ENCODE results near the gene AATK. TPM values are rescaled to one million over a fixed set of nuclear protein-coding genes. Genes with fewer than 3 reads are reported as not detected.

The AATK gene
- total RNA-seq, 2 donors from 2014 or later, result 3.3 to 4.3 TPM

DNA sequence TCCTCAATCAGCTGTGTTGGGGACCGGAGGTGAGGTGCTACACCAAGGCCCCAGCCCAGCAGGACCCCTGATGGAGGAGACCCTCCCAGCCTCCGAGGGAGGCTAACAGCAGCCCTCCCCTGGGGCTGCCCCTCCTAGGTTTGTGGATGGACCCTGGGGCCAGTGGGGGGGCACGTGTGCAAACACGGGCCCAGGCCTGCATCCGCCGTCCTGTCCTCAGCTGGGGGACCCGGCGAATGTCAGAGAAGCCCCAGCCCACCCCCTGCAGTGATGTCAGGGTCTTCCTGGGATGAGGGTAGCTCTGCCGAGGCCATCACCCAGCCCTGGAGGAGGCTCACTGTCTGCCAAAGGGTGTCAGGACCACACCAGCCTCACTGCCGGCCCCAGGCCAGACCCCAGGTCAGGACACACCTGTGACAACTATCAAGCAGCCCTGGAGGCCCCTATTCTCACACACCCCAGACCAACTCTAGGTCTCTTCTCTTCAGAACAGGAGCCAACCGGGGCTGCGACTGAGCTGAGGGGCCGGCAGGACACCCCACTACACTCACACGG, 30.0 kb upstream of the AATK start:
- no peak overlapping the region for H3K4me3 Mint-ChIP-seq
- Histone ChIP-seq H3K4me1 (ENCODE audit: control insufficient read depth, insufficient read depth, low read length) (no peaks in the 10 kb centered on the region), H3K9ac (ENCODE audit: extremely low read depth, low read length, poor library complexity, severe bottlenecking) (no peak overlapping the region), H3K36me3 (ENCODE audit: control insufficient read depth, insufficient read depth, low read length) (no peaks in the 10 kb centered on the region), H3K4me3 (ENCODE audit: low read length) (no peak overlapping the region), H3K27me3 (ENCODE audit: control insufficient read depth, insufficient read depth, low read length, poor library complexity, severe bottlenecking) (no peaks in the 10 kb centered on the region), H3K27ac (ENCODE audit: low read depth, low read length) (no peak overlapping the region), H3K9me3 (ENCODE audit: control insufficient read depth, low read length) (no peaks in the 10 kb centered on the region)
- H3K36me3 Mint-ChIP-seq (ENCODE audit: low read depth), result peaks cover 7% of the 10 kb centered on the region
- no peaks in the 10 kb centered on the region for H3K27me3 Mint-ChIP-seq (ENCODE audit: insufficient read depth)
- no peaks in the 10 kb centered on the region for H3K4me1 Mint-ChIP-seq
- no peaks in the 10 kb centered on the region for H3K9me3 Mint-ChIP-seq
- H3K27ac Mint-ChIP-seq, result no peak overlapping the region
- 94 to 95% methylated on average over 4 to 14 of the region's 14 CpGs for WGBS, 2 experiments (ENCODE audit: insufficient coverage in 1 of 2, insufficient read length in 1 of 2)
- no peak for DNase-seq
- TF ChIP-seq, protein P1, sequence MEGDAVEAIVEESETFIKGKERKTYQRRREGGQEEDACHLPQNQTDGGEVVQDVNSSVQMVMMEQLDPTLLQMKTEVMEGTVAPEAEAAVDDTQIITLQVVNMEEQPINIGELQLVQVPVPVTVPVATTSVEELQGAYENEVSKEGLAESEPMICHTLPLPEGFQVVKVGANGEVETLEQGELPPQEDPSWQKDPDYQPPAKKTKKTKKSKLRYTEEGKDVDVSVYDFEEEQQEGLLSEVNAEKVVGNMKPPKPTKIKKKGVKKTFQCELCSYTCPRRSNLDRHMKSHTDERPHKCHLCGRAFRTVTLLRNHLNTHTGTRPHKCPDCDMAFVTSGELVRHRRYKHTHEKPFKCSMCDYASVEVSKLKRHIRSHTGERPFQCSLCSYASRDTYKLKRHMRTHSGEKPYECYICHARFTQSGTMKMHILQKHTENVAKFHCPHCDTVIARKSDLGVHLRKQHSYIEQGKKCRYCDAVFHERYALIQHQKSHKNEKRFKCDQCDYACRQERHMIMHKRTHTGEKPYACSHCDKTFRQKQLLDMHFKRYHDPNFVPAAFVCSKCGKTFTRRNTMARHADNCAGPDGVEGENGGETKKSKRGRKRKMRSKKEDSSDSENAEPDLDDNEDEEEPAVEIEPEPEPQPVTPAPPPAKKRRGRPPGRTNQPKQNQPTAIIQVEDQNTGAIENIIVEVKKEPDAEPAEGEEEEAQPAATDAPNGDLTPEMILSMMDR (conservative IDR thresholded peaks at IDR 0.05), result no peak

DNA sequence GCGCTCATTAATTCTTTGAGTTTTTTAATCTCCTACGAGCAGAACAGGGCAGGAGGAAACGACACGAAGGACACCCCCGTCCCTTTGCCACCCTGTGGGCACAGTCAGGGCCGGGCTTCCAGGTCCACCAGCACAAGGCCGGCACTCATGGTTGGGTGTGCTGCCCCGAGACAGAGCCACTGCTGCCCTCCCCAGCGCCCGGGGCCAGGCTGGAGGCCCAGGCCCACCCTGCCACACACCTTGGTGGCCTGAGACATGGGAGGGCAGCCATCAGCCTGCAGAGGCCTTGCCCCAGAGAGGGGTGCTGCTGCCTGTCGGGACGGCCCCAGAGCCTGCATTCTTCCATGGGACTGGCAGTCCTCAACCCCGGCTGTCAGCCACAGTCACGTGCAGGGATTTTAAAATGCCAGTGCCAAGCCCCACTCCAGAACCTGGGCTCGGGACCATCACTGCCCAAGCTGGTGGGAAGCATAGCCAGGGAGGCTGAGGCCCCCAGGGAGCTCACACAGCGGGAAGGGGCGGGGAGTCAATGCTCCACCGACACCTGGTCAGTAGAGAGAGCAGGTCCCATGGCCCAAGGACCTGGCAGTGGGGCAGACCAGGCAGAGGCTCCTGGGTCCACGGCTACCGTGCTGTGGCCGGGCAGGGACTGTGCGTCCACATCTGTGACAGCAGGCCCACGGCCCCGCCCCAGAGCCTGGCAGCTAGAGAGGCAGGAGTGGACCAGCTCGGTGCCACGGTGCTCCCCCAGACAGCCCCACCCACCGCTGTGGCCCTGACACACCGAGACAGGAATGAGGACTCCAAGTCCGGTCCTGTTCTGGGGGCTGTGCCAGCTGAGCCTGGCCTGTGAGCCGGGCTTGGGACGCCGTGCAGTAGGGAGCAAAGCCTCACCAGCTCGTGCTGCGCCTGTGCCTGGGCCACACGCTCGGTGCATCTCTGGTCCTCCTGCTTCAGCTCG, 29.2 kb upstream of the AATK start:
- no peaks in the 10 kb centered on the region for H3K9me3 ChIP-seq (ENCODE audit: control insufficient read depth, low read length)

DNA sequence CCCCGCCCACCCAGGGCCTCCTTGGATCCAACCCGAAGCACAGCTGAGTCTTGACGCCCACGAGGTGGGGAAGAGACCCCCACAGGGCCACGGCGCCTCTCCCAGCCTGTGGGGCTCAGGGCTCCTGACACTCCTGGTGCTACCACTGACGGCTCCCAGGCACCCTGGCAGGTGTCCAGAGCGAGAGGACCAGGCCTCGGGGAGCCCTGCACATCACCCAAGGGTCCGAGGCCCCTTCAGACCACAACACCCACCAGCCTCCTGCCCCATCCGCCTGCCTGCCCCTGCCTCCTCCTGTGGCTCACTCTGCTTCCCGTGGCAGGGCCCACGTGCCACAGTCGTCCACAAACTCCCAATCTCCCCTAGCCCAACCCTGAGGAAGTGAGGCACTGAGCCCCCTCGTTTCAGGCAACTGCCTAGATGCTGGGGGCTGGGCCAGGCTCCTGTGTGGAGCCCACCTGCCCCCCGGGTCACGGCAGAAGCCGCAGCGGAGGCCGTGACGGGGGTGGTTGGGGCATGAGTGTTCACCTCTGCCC, 28.3 kb upstream of the AATK start:
- no peak overlapping the region for H3K9ac ChIP-seq (ENCODE audit: extremely low read depth, low read length, poor library complexity, severe bottlenecking)
- H3K9me3 ChIP-seq (ENCODE audit: control insufficient read depth, low read length), result no peaks in the 10 kb centered on the region
- no peaks in the 10 kb centered on the region for H3K4me1 ChIP-seq (ENCODE audit: control insufficient read depth, insufficient read depth, low read length)
- Mint-ChIP-seq H3K27ac (no peak overlapping the region), H3K27me3 (ENCODE audit: insufficient read depth) (no peaks in the 10 kb centered on the region), H3K4me1 (no peaks in the 10 kb centered on the region), H3K4me3 (no peak overlapping the region), H3K9me3 (no peaks in the 10 kb centered on the region), H3K36me3 (ENCODE audit: low read depth) (peaks cover 4% of the 10 kb centered on the region)
- TF ChIP-seq, protein P1 (conservative IDR thresholded peaks at IDR 0.05), result no peak
- H3K27me3 ChIP-seq (ENCODE audit: control insufficient read depth, insufficient read depth, low read length, poor library complexity, severe bottlenecking), result no peaks in the 10 kb centered on the region
- no peak overlapping the region for H3K27ac ChIP-seq (ENCODE audit: low read depth, low read length)
- 94% methylated on average over 14 to 21 of the region's 21 CpGs for WGBS, 2 experiments (ENCODE audit: insufficient coverage in 1 of 2, insufficient read length in 1 of 2)
- DNase-seq, result no peak
- H3K4me3 ChIP-seq (ENCODE audit: low read length), result no peak overlapping the region
- no peaks in the 10 kb centered on the region for H3K36me3 ChIP-seq (ENCODE audit: control insufficient read depth, insufficient read depth, low read length)

More for the DNA sequence above, 29.2 kb upstream of the AATK start:
- Mint-ChIP-seq H3K4me1 (no peaks in the 10 kb centered on the region), H3K27ac (no peak overlapping the region), H3K9me3 (no peaks in the 10 kb centered on the region), H3K4me3 (no peak overlapping the region), H3K36me3 (ENCODE audit: low read depth) (peaks cover 4% of the 10 kb centered on the region), H3K27me3 (ENCODE audit: insufficient read depth) (no peaks in the 10 kb centered on the region)
- no peaks in the 10 kb centered on the region for H3K36me3 ChIP-seq (ENCODE audit: control insufficient read depth, insufficient read depth, low read length)
- no peak for DNase-seq
- H3K9ac ChIP-seq (ENCODE audit: extremely low read depth, low read length, poor library complexity, severe bottlenecking), result no peak overlapping the region
- H3K4me1 ChIP-seq (ENCODE audit: control insufficient read depth, insufficient read depth, low read length), result no peaks in the 10 kb centered on the region
- TF ChIP-seq, protein P1 (conservative IDR thresholded peaks at IDR 0.05), result no peak
- 94 to 96% methylated on average over 30 to 37 of the region's 37 CpGs for WGBS, 2 experiments (ENCODE audit: insufficient coverage in 1 of 2, insufficient read length in 1 of 2)
- no peaks in the 10 kb centered on the region for H3K27me3 ChIP-seq (ENCODE audit: control insufficient read depth, insufficient read depth, low read length, poor library complexity, severe bottlenecking)
- no peak overlapping the region for H3K4me3 ChIP-seq (ENCODE audit: low read length)
- H3K27ac ChIP-seq (ENCODE audit: low read depth, low read length), result no peak overlapping the region
